Activated T-cell treated with anti-CD3 and anti-CD28 coated beads, Interleukin-2, amount 50 U/mL, for 4 hours (primary cell): ENCODE results near the gene VIPAS39. TPM values are rescaled to one million over a fixed set of nuclear protein-coding genes. Genes with fewer than 3 reads are reported as not detected.

ENCODE experiments used
- ATAC-seq, 2 donors: fragments of 200-7000 bp; cut with Tn5 transposase; one replicate each; pipeline ENCODE4 v1.10.0; 2021
- DNase-seq: peaks from one replicate; pipeline ENCODE4 v3.0.0-alpha.2; 2020
- H3K27me3 Mint-ChIP-seq: one replicate; pipeline ENCODE4 v1.8.0; 2021; ENCODE audit warnings: low read depth, mixed read lengths
- H3K36me3 Mint-ChIP-seq: one replicate; pipeline ENCODE4 v1.8.0; 2022; ENCODE audit warnings: mixed read lengths; ENCODE audit not compliant: insufficient read depth
- H3K4me1 Mint-ChIP-seq: one replicate; pipeline ENCODE4 v1.8.0; 2021; ENCODE audit warnings: low read depth, mixed read lengths
- H3K4me3 Mint-ChIP-seq: one replicate; pipeline ENCODE4 v1.8.0; 2021; ENCODE audit warnings: mild to moderate bottlenecking, moderate library complexity, mixed read lengths
- H3K9me3 Mint-ChIP-seq: one replicate; pipeline ENCODE4 v1.8.0; 2021; ENCODE audit warnings: mixed read lengths
- total RNA-seq, 3 donors: library from RNA; stranded (reverse); gene quantifications; one replicate each; pipeline ENCODE4 v1.2.1, GENCODE V29; 2021

The VIPAS39 gene
- total RNA-seq, 3 donors from 2014 or later, result 12.7 to 15.7 (median 13.9) TPM

- no peak for ATAC-seq
- Mint-ChIP-seq H3K9me3 (no peaks in the 10 kb centered on the region), H3K4me1 (no peaks in the 10 kb centered on the region), H3K36me3 (no peaks in the 10 kb centered on the region), H3K4me3 (no peak overlapping the region), H3K27me3 (no peaks in the 10 kb centered on the region)
- no peak for DNase-seq
Observed at GRCh38 chr14:77482422-77482821, 25.0 kb upstream of the VIPAS39 start.

DNA sequence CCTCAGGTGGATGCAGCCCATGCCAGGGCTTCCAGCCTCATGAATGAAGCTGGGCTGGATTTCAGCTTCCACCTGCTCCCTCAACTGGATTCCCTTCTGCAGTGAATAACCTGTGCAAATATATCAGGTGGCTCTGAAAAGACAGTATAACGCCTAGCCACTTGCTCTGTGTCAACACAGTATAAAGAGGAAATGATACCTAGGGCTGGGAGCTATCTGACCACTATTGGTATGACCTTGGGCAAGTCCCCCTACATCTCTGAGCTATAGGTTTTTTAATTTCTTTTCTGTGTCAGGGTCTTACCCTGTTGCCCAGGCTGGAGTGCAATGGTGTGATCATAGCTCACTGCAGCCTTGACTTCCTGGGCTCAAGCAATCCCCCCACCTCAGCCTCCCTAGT is 21.4 kb upstream of the VIPAS39 start:
- H3K4me1 Mint-ChIP-seq, result no peaks in the 10 kb centered on the region
- H3K9me3 Mint-ChIP-seq, result no peaks in the 10 kb centered on the region
- no peaks in the 10 kb centered on the region for H3K36me3 Mint-ChIP-seq
- H3K27me3 Mint-ChIP-seq, result no peaks in the 10 kb centered on the region
- no peak for ATAC-seq
- no peak overlapping the region for H3K4me3 Mint-ChIP-seq
- no peak for DNase-seq

DNA sequence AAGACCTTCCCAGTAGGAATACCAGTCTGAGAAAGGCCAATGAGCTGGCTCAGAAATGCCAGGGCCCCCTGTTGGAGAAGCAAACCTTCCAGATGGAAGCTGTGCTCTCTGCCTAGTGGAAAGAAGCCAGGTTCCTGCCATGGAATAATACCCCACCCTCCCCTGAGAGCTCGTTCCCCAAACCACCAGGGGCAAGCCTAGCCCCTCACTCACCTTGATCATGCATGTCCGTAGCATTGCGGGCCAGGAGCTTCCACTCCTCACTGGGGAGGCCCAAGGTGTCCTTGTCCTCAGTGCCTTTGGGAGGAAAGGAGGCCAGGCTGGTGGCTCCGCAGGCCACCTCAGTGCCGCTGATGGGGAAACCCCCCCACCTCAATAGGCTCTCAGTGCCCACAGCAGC is 20.6 kb upstream of the VIPAS39 start:
- no peaks in the 10 kb centered on the region for H3K9me3 Mint-ChIP-seq
- DNase-seq (no peak), ATAC-seq (no peak)
- no peaks in the 10 kb centered on the region for H3K36me3 Mint-ChIP-seq
- H3K4me3 Mint-ChIP-seq, result no peak overlapping the region
- no peaks in the 10 kb centered on the region for H3K27me3 Mint-ChIP-seq
- no peaks in the 10 kb centered on the region for H3K4me1 Mint-ChIP-seq

DNA sequence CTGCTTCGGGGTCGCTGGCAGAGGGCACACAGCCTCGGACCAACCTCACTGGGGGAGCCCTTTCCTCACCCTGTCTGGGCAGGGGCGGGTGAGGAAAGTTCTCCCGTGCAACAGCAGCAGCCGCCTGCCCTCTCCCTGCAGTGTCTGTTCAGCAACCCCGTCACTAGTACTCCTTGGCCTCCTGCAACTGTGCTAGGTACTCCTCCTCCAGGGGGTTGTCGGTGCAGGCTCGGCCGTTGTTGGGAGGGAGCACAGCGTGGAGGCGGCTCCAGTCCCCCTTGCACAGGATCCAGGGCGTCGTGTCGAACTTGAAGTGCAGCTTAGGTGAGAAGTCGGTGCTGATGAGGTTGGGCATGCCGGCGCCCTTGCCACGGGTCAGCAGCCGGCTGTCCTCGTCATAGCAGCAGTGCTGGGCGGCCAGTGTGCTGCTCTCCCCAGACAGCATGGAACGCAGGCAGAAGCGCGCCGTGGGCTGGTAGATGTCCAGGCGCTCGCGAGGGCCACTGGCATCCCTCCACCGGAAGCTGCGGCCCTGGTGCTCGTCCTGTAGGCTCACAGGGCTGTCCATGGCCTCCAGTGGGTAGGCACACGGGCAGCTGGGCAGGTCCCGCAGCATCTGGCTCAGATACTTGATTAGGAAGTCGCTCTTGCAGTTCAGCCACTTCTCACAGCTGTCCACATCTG is 18.2 kb upstream of the VIPAS39 start:
- DNase-seq, result no peak
- Mint-ChIP-seq H3K36me3 (no peaks in the 10 kb centered on the region), H3K9me3 (no peaks in the 10 kb centered on the region), H3K27me3 (no peaks in the 10 kb centered on the region), H3K4me1 (no peaks in the 10 kb centered on the region), H3K4me3 (no peak overlapping the region)
- no peak for ATAC-seq

GRCh38 chr14:77474479-77475177 is 17.2 kb upstream of the VIPAS39 start:
- Mint-ChIP-seq H3K4me1 (no peaks in the 10 kb centered on the region), H3K9me3 (no peaks in the 10 kb centered on the region), H3K36me3 (peaks cover 2% of the 10 kb centered on the region), H3K4me3 (no peak overlapping the region), H3K27me3 (no peaks in the 10 kb centered on the region)
- DNase-seq, result no peak
- no peak for ATAC-seq

- H3K9me3 Mint-ChIP-seq, result no peaks in the 10 kb centered on the region
- no peaks in the 10 kb centered on the region for H3K27me3 Mint-ChIP-seq
- ATAC-seq (no peak), DNase-seq (no peak)
- no peak overlapping the region for H3K4me3 Mint-ChIP-seq
- H3K36me3 Mint-ChIP-seq, result peaks cover 8% of the 10 kb centered on the region
- H3K4me1 Mint-ChIP-seq, result no peaks in the 10 kb centered on the region
Observed at GRCh38 chr14:77473921-77474320, 16.5 kb upstream of the VIPAS39 start.

GRCh38 chr14:77470224-77470870 is 12.9 kb upstream of the VIPAS39 start:
- ATAC-seq (no peak), DNase-seq (no peak)
- Mint-ChIP-seq H3K9me3 (no peaks in the 10 kb centered on the region), H3K27me3 (no peaks in the 10 kb centered on the region), H3K4me1 (no peaks in the 10 kb centered on the region), H3K4me3 (no peak overlapping the region), H3K36me3 (peaks cover 15% of the 10 kb centered on the region)

DNA sequence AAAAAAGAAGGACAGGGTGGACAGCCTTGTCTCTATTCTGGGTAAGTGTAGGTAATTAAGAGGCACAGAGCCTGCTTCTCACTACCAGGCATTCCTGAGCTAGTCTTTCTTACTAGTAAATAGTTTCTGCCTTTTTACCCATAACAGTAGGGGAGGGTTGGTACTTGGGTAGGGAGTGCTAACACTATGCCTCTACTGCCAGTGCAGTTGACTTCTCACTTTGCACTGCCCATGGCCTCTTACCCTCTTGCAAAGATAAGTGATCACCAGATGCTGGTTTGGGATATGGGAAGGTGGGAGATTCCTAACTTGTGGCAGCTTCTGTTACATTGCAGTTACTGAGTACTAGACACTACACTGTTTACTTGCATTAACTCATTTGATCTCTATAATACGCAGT is 12.1 kb upstream of the VIPAS39 start:
- ATAC-seq (no peak), DNase-seq (no peak)
- Mint-ChIP-seq H3K4me1 (no peaks in the 10 kb centered on the region), H3K27me3 (no peaks in the 10 kb centered on the region), H3K4me3 (no peak overlapping the region), H3K9me3 (no peaks in the 10 kb centered on the region), H3K36me3 (peaks cover 20% of the 10 kb centered on the region)

- ATAC-seq, result no peak
- Mint-ChIP-seq H3K9me3 (no peaks in the 10 kb centered on the region), H3K4me3 (no peak overlapping the region), H3K36me3 (peaks cover 22% of the 10 kb centered on the region), H3K27me3 (no peaks in the 10 kb centered on the region), H3K4me1 (no peaks in the 10 kb centered on the region)
- DNase-seq, result no peak
Observed at GRCh38 chr14:77469067-77469505, 11.7 kb upstream of the VIPAS39 start.

DNA sequence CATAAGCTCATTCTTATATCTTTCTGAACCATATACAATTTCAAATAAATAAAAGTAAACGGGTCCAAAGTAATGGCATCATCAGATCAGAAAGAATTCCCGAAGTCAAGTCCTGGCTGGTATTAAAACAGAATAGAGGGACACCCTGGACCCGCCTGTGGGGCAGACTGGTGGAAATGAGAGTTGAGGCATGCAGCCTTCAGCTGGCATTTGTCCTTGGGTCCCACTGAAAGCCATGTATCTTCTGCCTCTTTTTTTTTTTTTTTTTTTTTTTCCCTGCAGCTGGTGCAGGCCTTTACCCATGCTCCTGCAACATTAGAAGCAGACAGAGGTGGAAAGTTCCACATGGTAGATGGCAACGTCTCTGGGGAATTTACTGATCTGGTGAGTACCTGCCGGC is 10.4 kb upstream of the VIPAS39 start:
- no peak overlapping the region for H3K4me3 Mint-ChIP-seq
- ATAC-seq (no peak), DNase-seq (no peak)
- no peaks in the 10 kb centered on the region for H3K27me3 Mint-ChIP-seq
- H3K36me3 Mint-ChIP-seq, result peaks cover 24% of the 10 kb centered on the region
- H3K4me1 Mint-ChIP-seq, result no peaks in the 10 kb centered on the region
- H3K9me3 Mint-ChIP-seq, result no peaks in the 10 kb centered on the region

- Mint-ChIP-seq H3K9me3 (no peaks in the 10 kb centered on the region), H3K36me3 (peaks cover 31% of the 10 kb centered on the region), H3K4me1 (peaks cover 31% of the 10 kb centered on the region), H3K4me3 (peak overlapping the region; percentile 100), H3K27me3 (no peaks in the 10 kb centered on the region)
- peak; percentile 47 for DNase-seq
- ATAC-seq, result no peak
Observed at GRCh38 chr14:77459072-77459723, 1.8 kb upstream of the VIPAS39 start.

GRCh38 chr14:77458249-77458950 is 999 bp upstream of the VIPAS39 start:
- no peaks in the 10 kb centered on the region for H3K27me3 Mint-ChIP-seq
- H3K4me3 Mint-ChIP-seq, result peak overlapping the region; percentile 100
- H3K4me1 Mint-ChIP-seq, result peaks cover 31% of the 10 kb centered on the region
- H3K9me3 Mint-ChIP-seq, result no peaks in the 10 kb centered on the region
- H3K36me3 Mint-ChIP-seq, result peaks cover 31% of the 10 kb centered on the region
- ATAC-seq (peak in 1 of 2 donors; percentile 16), DNase-seq (no peak)

GRCh38 chr14:77457115-77457521 is 283 bp downstream of the VIPAS39 start:
- no peak for ATAC-seq
- peaks cover 33% of the 10 kb centered on the region for H3K36me3 Mint-ChIP-seq
- H3K9me3 Mint-ChIP-seq, result no peaks in the 10 kb centered on the region
- H3K27me3 Mint-ChIP-seq, result no peaks in the 10 kb centered on the region
- H3K4me1 Mint-ChIP-seq, result peaks cover 35% of the 10 kb centered on the region
- H3K4me3 Mint-ChIP-seq, result peak overlapping the region; percentile 100
- no peak for DNase-seq
